Common myeloid progenitor, CD34-positive (primary cell): ENCODE measurements around the gene PDE5A.

Source experiments
- CTCF ChIA-PET: fragments of 350-600 bp; sonication (Branson Sonifier 250); formaldehyde crosslinking; loops from one replicate; lab custom pipeline; 2021; ENCODE audit warnings: antibody characterized with exemption; lab: Charles Lee
- POLR2A ChIA-PET: fragments of 350-600 bp; sonication (Branson Sonifier 250); formaldehyde crosslinking; loops from one replicate; lab custom pipeline; 2021; ENCODE audit warnings: antibody characterized with exemption; lab: Charles Lee
- DNase-seq, 3 donors: peaks; one replicate each; pipeline versions ENCODE4 v3.0.0 to v3.0.0-alpha.2; 2013
- H3K27ac ChIP-seq, 2 experiments: 1 replicate in 1 of 2; 2 replicates in 1 of 2; pipeline ENCODE4 v1.7.0; 2013; ENCODE audit warnings: inconsistent platforms in 2 of 2, low read length in 2 of 2, mild to moderate bottlenecking in 2 of 2, low read depth in 1 of 2, moderate library complexity in 1 of 2; ENCODE audit not compliant: severe bottlenecking in 2 of 2, insufficient read depth in 1 of 2, poor library complexity in 1 of 2
- H3K27me3 ChIP-seq, 5 experiments: replicated peaks in 2 of 5; 1 replicate in 3 of 5; 2 replicates in 2 of 5; pipeline versions ENCODE4 v1.6.1 to v1.7.0; 2013; ENCODE audit warnings: low read length in 4 of 5, mild to moderate bottlenecking in 2 of 5, moderate library complexity in 2 of 5, inconsistent platforms in 1 of 5; ENCODE audit not compliant: insufficient read depth in 5 of 5, control insufficient read depth in 4 of 5
- H3K36me3 ChIP-seq, 4 experiments: 1 replicate in 2 of 4; 2 replicates in 2 of 4; pipeline versions ENCODE4 v1.6.1 to v1.7.0; 2013; ENCODE audit warnings: low read length in 3 of 4, control low read depth in 1 of 4, mild to moderate bottlenecking in 1 of 4; ENCODE audit not compliant: control insufficient read depth in 4 of 4, insufficient read depth in 4 of 4
- H3K4me1 ChIP-seq, 4 experiments: 1 replicate in 3 of 4; 2 replicates in 1 of 4; pipeline versions ENCODE4 v1.6.1 to v1.7.1; 2013; ENCODE audit warnings: low read length in 3 of 4, mild to moderate bottlenecking in 3 of 4, control low read depth in 1 of 4, inconsistent platforms in 1 of 4, moderate library complexity in 1 of 4; ENCODE audit not compliant: control insufficient read depth in 4 of 4, insufficient read depth in 4 of 4; ENCODE audit errors: control extremely low read depth in 1 of 4
- H3K4me3 ChIP-seq, 7 experiments: 1 replicate in 4 of 7; 2 replicates in 3 of 7; pipeline versions ENCODE4 v1.5.1 to v1.7.0; 2013; ENCODE audit warnings: mild to moderate bottlenecking in 7 of 7, low read length in 6 of 7, moderate library complexity in 6 of 7, inconsistent platforms in 2 of 7, low read depth in 2 of 7, control low read depth in 1 of 7; ENCODE audit not compliant: insufficient read depth in 4 of 7, control insufficient read depth in 1 of 7; ENCODE audit errors: extremely low read depth in 1 of 7
- H3K9me3 ChIP-seq, 5 experiments: 1 replicate in 4 of 5; 2 replicates in 1 of 5; pipeline versions ENCODE4 v1.6.1 to v1.7.1; 2013; ENCODE audit warnings: low read length in 4 of 5, mild to moderate bottlenecking in 2 of 5, inconsistent platforms in 1 of 5, low read depth in 1 of 5, moderate library complexity in 1 of 5; ENCODE audit not compliant: control insufficient read depth in 4 of 5, insufficient read depth in 2 of 5; ENCODE audit errors: control extremely low read depth in 1 of 5
- WGBS: methylation state at CpG from one replicate; pipeline ENCODE4 v1.1.5; 2013; ENCODE audit not compliant: insufficient coverage; 5-methylcytosine and 5-hydroxymethylcytosine counted together

The PDE5A gene

DNA sequence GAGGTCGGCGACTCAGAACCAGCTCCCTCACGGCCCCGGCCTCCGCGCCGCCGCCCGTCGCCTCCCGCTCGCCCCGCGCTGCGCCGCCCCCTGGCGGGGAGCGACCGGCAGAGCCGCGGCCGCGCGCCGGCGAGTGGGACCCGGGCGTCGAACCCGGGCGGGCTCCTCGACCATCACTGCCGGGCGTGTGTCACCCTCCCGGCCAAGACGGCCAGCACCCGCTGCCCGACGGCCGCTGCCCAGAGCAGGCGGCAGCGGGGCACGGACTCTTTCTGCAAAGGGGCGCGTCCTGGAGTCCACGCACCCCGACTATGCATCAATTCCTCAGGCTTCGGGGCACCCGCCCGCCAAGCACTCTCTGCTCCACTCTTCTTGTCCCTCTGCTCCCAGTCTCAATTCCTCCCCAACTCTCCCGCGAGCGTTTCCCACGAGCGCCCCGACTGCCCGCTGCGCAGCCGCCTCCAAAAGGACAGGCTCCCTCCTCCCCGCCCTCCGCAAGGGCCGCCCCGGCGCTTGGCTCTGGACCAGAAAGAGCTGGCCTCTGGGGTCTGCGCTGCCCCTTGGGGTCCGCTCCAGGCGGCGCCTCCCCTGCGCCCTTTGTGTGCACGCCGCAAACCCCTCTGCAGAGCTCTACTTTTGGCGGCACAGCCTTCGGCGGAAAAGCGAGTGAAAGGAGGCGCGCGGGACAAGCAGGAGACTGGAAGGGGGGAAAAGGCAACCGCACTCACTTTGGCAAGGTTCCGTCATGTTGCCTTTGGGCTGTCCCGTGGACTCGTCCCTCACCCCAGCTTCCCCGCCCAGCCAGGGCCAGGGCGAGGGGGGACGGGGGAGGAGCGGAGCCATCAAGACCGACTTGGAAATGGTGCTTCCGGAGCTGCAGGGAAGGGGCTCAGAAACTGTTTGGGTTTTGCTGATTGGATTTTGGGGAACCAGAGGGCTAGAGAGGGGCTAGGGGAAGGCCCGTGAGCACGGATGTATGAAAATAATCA lies 1.0 kb downstream of the PDE5A start:
- DNase-seq = peak; percentile 30 to 69 (median 55)
- Histone ChIP-seq H3K4me1 (peaks cover 0 to 27% (median 24%) of the 10 kb centered on the region in 4 experiments), H3K36me3 (no peaks in the 10 kb centered on the region), H3K4me3 (peak overlapping the region; percentile 61 to 87 (median 72)), H3K27me3 (peaks cover 0 to 19% (median 17%) of the 10 kb centered on the region in 5 experiments), H3K27ac (no peak overlapping the region), H3K9me3 (no peaks in the 10 kb centered on the region)
- ChIA-PET CTCF (interaction anchor here (0.6 to 2.9 kb wide), 11 partner anchors 9 to 443 kb away, joined by 3 to 17 read pairs (median 4); no protein-coding TSS in a partner anchor), POLR2A (interaction anchor here (0.6 to 0.7 kb wide), 2 partner anchors 881 to 1123 kb away, joined by 3 read pairs; no protein-coding TSS in a partner anchor)
- WGBS = under 1% methylated on average over 74 of the region's 90 CpGs

- Histone ChIP-seq H3K4me3 (peak overlapping the region; percentile 19 to 87 (median 72)), H3K27ac (no peak overlapping the region), H3K4me1 (peaks cover 0 to 27% (median 24%) of the 10 kb centered on the region in 4 experiments), H3K27me3 (peaks cover 0 to 17% (median 14%) of the 10 kb centered on the region in 5 experiments), H3K9me3 (no peaks in the 10 kb centered on the region), H3K36me3 (no peaks in the 10 kb centered on the region)
- POLR2A ChIA-PET = interaction anchor here (0.7 kb wide), 1 partner anchor 881 kb away, joined by 3 read pairs; no protein-coding TSS in a partner anchor
- DNase-seq = no peak
- CTCF ChIA-PET = interaction anchor here (0.6 to 2.9 kb wide), 6 partner anchors 10 to 314 kb away, joined by 3 to 17 read pairs (median 3); no protein-coding TSS in a partner anchor
- WGBS = 0% methylated on average over 17 of the region's 18 CpGs
These were observed 1.7 kb downstream of the PDE5A start for GRCh38 chr4:119626943-119627266.

- Histone ChIP-seq H3K4me3 (peak overlapping the region in 5 of 7 experiments; percentile 57 to 87 (median 72)), H3K4me1 (peaks cover 0 to 27% (median 24%) of the 10 kb centered on the region in 4 experiments), H3K36me3 (no peaks in the 10 kb centered on the region), H3K27ac (no peak overlapping the region), H3K27me3 (peaks cover 0 to 17% (median 11%) of the 10 kb centered on the region in 5 experiments), H3K9me3 (no peaks in the 10 kb centered on the region)
- DNase-seq = no peak
- CTCF ChIA-PET = interaction anchor here (0.6 to 2.9 kb wide), 4 partner anchors 10 to 314 kb away, joined by 3 to 17 read pairs (median 3); no protein-coding TSS in a partner anchor
- 47% methylated on average over 8 of the region's 11 CpGs for WGBS
- POLR2A ChIA-PET = no interaction called here
These were observed 2.2 kb downstream of the PDE5A start for GRCh38 chr4:119626420-119626819.

DNA sequence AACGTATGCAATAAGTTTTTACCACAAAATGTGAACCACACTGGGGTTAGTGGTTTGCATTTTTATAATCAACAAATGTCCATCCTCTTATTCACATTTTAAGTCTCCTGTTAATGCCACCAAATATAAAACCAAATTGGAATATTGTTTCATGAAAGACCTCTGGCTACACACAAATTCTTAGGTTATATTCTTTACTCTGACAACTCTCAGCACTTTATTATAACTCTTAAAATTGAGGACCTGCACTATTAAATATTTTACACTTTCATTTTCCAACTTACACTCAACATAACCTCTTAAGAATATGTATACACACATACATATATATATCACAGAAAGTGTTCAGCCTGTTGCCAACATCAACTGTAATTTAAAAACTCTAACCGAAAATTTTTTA lies 2.8 kb downstream of the PDE5A start:
- H3K9me3 ChIP-seq = no peaks in the 10 kb centered on the region
- H3K36me3 ChIP-seq = no peaks in the 10 kb centered on the region
- H3K4me3 ChIP-seq = no peak overlapping the region
- no peak overlapping the region for H3K27ac ChIP-seq
- H3K4me1 ChIP-seq = peaks cover 0 to 27% (median 24%) of the 10 kb centered on the region in 4 experiments
- POLR2A ChIA-PET = no interaction called here
- peak in 1 of 3 donors; percentile 4 for DNase-seq
- H3K27me3 ChIP-seq = peaks cover 0 to 15% (median 11%) of the 10 kb centered on the region in 5 experiments
- no CpG with 5 or more reads among the region's 2 CpGs for WGBS
- CTCF ChIA-PET = no interaction called here

GRCh38 chr4:119624356-119624755 lies 4.2 kb downstream of the PDE5A start:
- ChIA-PET CTCF (interaction anchor here (1.1 to 1.5 kb wide), 2 partner anchors 425 to 431 kb away, joined by 3 to 5 read pairs; no protein-coding TSS in a partner anchor), POLR2A (no interaction called here)
- DNase-seq = no peak
- no peak overlapping the region for H3K27ac ChIP-seq
- peaks cover 0 to 14% (median 8%) of the 10 kb centered on the region in 5 experiments for H3K27me3 ChIP-seq
- no peaks in the 10 kb centered on the region for H3K9me3 ChIP-seq
- no peak overlapping the region for H3K4me3 ChIP-seq
- H3K36me3 ChIP-seq = no peaks in the 10 kb centered on the region
- peaks cover 0 to 23% (median 23%) of the 10 kb centered on the region in 4 experiments for H3K4me1 ChIP-seq
- WGBS = no CpG with 5 or more reads among the region's 4 CpGs

DNA sequence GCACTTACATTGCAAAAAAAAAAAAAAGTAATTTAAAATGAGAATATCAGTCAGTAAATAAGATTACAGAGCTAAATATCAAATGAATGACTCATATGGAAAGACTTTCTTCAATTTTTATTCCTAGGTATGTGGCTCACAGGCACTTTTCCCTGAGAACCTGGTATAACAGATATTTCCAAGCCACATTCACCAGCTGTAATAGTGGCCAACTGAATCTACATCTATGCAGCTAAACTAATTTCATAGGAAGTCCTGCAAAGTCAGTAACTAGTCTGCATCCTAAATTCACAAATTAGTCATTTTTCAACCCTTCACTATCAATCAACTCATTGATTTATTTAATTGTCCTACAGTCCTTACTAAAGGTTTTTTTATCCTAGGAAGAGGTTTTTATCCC lies 5.6 kb downstream of the PDE5A start:
- DNase-seq = no peak
- ChIA-PET CTCF (interaction anchor here (1.5 kb wide), 1 partner anchor 426 kb away, joined by 3 read pairs; no protein-coding TSS in a partner anchor), POLR2A (no interaction called here)
- Histone ChIP-seq H3K36me3 (no peaks in the 10 kb centered on the region), H3K4me1 (peaks cover 0 to 14% (median 13%) of the 10 kb centered on the region in 4 experiments), H3K27ac (no peak overlapping the region), H3K27me3 (peaks cover 0 to 14% (median 8%) of the 10 kb centered on the region in 5 experiments), H3K4me3 (no peak overlapping the region), H3K9me3 (no peaks in the 10 kb centered on the region)
